ENCODE data around the gene BMAL1. TPM values are rescaled to one million over a fixed set of nuclear protein-coding genes. Genes with fewer than 3 reads are reported as not detected.
A peak's percentile ranks its signal among the peaks of the same experiment; 100 is the strongest.
"Not testable (repeated sequence)": the region's sequence is repeated elsewhere in the genome, so short reads cannot be mapped to it uniquely, and the experiment has no call there.

BMAL1 gene
- total RNA-seq, 4 donors from 2014 or later: 27.7 to 81.8 (median 41.0) TPM

DNA sequence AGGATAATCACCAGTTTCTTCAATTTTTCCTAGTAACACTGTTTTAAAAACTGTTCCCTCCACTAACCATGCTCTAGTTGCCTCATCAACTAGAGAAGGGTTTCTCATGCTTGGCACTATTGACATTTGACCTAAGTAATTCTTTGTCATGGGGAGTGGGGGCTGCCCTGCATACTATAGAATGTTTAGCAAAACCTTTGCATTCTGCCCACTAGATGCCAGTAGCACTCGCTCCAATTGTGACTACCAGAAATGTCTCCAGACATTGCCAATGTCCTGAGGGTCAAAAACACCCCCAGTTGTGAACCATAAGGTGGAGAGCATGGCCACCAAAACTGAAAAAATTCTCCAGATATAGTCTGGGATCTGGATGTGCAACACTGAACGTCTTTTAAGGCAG is 27.6 kb upstream of the BMAL1 start:
- intact Hi-C loops (cut with DNase I; ENCODE audit: low total_unique reads): loop anchor here (10.0 kb wide), 1 partner anchor 925 kb away; no protein-coding TSS in a partner anchor
- no peaks in the 10 kb centered on the region for H3K4me1 ChIP-seq
- no peak overlapping the region for H3K27ac ChIP-seq
- H3K4me3 ChIP-seq: no peak overlapping the region
- ATAC-seq: no peak
- DNase-seq: no peak
- H3K36me3 ChIP-seq: no peaks in the 10 kb centered on the region
- in situ Hi-C loops (cut with MboI; ENCODE audit: low sequenced_read_pairs in 4 of 4): no loop called here
- no peaks in the 10 kb centered on the region for H3K27me3 ChIP-seq
- H3K9me3 ChIP-seq: no peaks in the 10 kb centered on the region
- TF ChIP-seq, protein P1, sequence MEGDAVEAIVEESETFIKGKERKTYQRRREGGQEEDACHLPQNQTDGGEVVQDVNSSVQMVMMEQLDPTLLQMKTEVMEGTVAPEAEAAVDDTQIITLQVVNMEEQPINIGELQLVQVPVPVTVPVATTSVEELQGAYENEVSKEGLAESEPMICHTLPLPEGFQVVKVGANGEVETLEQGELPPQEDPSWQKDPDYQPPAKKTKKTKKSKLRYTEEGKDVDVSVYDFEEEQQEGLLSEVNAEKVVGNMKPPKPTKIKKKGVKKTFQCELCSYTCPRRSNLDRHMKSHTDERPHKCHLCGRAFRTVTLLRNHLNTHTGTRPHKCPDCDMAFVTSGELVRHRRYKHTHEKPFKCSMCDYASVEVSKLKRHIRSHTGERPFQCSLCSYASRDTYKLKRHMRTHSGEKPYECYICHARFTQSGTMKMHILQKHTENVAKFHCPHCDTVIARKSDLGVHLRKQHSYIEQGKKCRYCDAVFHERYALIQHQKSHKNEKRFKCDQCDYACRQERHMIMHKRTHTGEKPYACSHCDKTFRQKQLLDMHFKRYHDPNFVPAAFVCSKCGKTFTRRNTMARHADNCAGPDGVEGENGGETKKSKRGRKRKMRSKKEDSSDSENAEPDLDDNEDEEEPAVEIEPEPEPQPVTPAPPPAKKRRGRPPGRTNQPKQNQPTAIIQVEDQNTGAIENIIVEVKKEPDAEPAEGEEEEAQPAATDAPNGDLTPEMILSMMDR (IDR thresholded peaks at IDR 0.05 in 4 of 5, conservative IDR thresholded peaks at IDR 0.05 in 1 of 5): peak; percentile 12 to 39 (median 30)
- no peak for TF ChIP-seq POLR2A (IDR thresholded peaks at IDR 0.05)

DNA sequence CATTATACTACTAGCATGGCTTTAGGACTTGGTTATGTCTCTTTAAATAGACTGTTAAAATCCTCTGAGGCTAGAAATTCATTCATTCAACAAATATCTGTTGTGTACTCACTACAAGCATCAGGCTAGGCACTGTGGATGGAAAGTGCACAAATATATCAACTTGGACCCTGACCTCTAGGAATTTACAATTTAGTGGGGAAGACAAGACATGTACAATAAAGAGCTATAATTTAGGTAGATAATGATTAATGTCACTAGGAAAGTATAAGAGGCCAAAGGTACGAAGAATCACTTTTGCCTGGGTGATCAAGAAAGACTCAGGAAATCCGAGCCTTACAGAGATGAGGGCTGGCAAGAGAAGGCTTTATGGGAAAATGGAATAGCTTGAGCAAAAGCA is 25.6 kb upstream of the BMAL1 start:
- no peak for ATAC-seq
- in situ Hi-C loops (cut with MboI; ENCODE audit: low sequenced_read_pairs in 4 of 4): no loop called here
- no peaks in the 10 kb centered on the region for H3K9me3 ChIP-seq
- no peak for TF ChIP-seq POLR2A (IDR thresholded peaks at IDR 0.05)
- TF ChIP-seq, protein P1 (IDR thresholded peaks at IDR 0.05 in 4 of 5, conservative IDR thresholded peaks at IDR 0.05 in 1 of 5): no peak
- H3K27me3 ChIP-seq: no peaks in the 10 kb centered on the region
- no peak overlapping the region for H3K27ac ChIP-seq
- intact Hi-C loops (cut with DNase I; ENCODE audit: low total_unique reads): no loop called here
- DNase-seq: no peak
- no peaks in the 10 kb centered on the region for H3K36me3 ChIP-seq
- no peak overlapping the region for H3K4me3 ChIP-seq
- H3K4me1 ChIP-seq: no peaks in the 10 kb centered on the region

DNA sequence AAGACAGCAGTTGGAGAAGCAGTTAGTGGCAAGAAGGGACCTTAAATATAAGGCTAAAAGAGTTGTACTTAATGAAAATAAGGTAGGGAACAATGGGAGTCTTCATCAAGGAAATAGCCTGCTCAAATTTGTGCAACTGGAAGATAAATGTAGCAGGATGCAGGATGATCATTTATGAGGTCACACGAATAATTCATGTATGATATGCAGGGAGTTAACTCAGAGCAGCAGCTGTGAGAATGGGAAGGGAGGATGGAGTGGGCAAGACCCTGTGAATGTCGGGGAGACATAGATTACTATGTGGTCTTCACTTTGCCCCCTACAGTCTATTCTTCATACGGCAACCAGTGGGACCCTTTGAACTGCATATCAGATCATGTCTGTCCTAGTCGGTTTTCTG is 25.2 kb upstream of the BMAL1 start:
- no peak for ATAC-seq
- Histone ChIP-seq H3K4me1 (no peaks in the 10 kb centered on the region), H3K27me3 (no peaks in the 10 kb centered on the region), H3K9me3 (no peaks in the 10 kb centered on the region), H3K36me3 (no peaks in the 10 kb centered on the region), H3K4me3 (no peak overlapping the region), H3K27ac (no peak overlapping the region)
- intact Hi-C loops (cut with DNase I; ENCODE audit: low total_unique reads) (no loop called here), in situ Hi-C loops (cut with MboI; ENCODE audit: low sequenced_read_pairs in 4 of 4) (no loop called here)
- TF ChIP-seq POLR2A (IDR thresholded peaks at IDR 0.05): no peak
- TF ChIP-seq, protein P1 (IDR thresholded peaks at IDR 0.05 in 4 of 5, conservative IDR thresholded peaks at IDR 0.05 in 1 of 5): no peak
- DNase-seq: no peak

DNA sequence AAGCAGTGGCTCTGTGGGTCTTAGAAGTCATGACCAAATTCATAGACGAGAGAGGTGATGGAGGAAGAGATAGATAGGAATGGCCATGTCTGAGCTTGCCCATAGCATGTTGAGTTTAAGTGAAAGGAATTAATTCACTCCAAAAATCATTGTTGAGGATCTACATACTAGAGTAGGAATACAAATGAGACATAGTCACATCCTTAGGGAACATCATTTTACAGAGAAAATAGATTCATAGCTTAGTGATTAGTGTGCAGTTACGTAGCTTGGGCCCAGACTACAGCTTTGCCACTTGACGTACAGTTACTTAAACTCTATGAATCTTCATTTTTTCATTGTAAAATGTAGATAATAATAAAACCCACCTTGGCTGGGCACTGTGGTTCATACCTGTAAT is 21.4 kb upstream of the BMAL1 start:
- ATAC-seq (no peak), DNase-seq (no peak)
- no peak for TF ChIP-seq POLR2A (IDR thresholded peaks at IDR 0.05)
- TF ChIP-seq, protein P1 (IDR thresholded peaks at IDR 0.05 in 4 of 5, conservative IDR thresholded peaks at IDR 0.05 in 1 of 5): no peak
- Histone ChIP-seq H3K4me3 (no peak overlapping the region), H3K27me3 (no peaks in the 10 kb centered on the region), H3K27ac (no peak overlapping the region), H3K36me3 (no peaks in the 10 kb centered on the region), H3K9me3 (no peaks in the 10 kb centered on the region), H3K4me1 (peaks cover 10 to 11% of the 10 kb centered on the region in 2 donors)
- intact Hi-C loops (cut with DNase I; ENCODE audit: low total_unique reads): no loop called here
- in situ Hi-C loops (cut with MboI; ENCODE audit: low sequenced_read_pairs in 4 of 4): no loop called here

DNA sequence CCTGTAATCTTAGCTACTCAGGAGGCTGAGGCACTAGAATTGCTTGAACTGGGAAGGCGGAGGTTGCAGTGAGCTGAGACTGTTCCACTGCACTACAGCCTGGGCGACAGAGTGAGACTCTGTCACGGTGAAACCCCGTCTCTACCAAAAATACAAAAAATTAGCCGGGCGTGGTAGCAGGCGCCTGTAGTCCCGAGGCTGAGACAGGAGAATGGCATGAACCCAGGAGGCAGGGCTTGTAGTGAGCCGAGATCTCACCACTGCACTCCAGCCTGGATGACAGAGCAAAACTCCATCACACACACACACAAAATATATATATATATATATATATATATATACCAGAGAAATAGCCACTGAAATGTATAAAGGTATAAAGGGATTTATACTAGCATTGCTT is 19.5 kb upstream of the BMAL1 start:
- intact Hi-C loops (cut with DNase I; ENCODE audit: low total_unique reads); H3K36me3 ChIP-seq; in situ Hi-C loops (cut with MboI; ENCODE audit: low sequenced_read_pairs in 4 of 4); ATAC-seq; H3K27ac ChIP-seq; H3K27me3 ChIP-seq; H3K4me3 ChIP-seq; H3K9me3 ChIP-seq; DNase-seq: not testable (repeated sequence)
- peaks cover 21% of the 10 kb centered on the region in 2 donors for H3K4me1 ChIP-seq

All from gastrocnemius medialis (tissue), 4 donors.